Lower leg skin (tissue), 3 donors: ENCODE data around the gene IGSF3.

Experiments
- CTCF ChIP-seq, 3 donors: fragments of 450-650 bp; IDR thresholded peaks; one replicate each; pipeline ENCODE4 v1.5.1; 2016; ENCODE audit warnings: antibody characterized with exemption in 3 of 3, mild to moderate bottlenecking in 3 of 3, moderate library complexity in 2 of 3
- POLR2A ChIP-seq, 2 donors: fragments of 450-650 bp; IDR thresholded peaks; one replicate each; pipeline ENCODE4 v1.6.1; 2016 to 2017; ENCODE audit warnings: antibody characterized with exemption in 2 of 2, mild to moderate bottlenecking in 1 of 2, moderate library complexity in 1 of 2

- no peak for TF ChIP-seq CTCF (IDR thresholded peaks at IDR 0.05)
- no peak for TF ChIP-seq POLR2A (IDR thresholded peaks at IDR 0.05)
Observed at GRCh38 chr1:116580446-116581322, 86.8 kb downstream of the IGSF3 start.
